GM12878 (cell line): ENCODE data around the gene CCBE1. TPM values are rescaled to one million over a fixed set of nuclear protein-coding genes. Genes with fewer than 3 reads are reported as not detected.

Experiments used
- ATAC-seq: fragments of 200-7000 bp; cut with Tn5 transposase; 3 replicates; pipeline ENCODE4 v1.9.1; 2020; ENCODE audit warnings: mild to moderate bottlenecking, moderate library complexity
- BruUV-seq: library from RNA; stranded (reverse); fragments of 400-500 nt; replicated peaks from 2 replicates; lab custom pipeline; 2021; lab: Mats Ljungman, UMichigan
- CTCF ChIA-PET: fragments of 300-600 bp; sonication (Branson Sonifier 250); formaldehyde crosslinking; extraction: SDS; loops from one replicate; lab custom pipeline; 2021; ENCODE audit warnings: inconsistent platforms; lab: Yijun Ruan, JAX
- POLR2A ChIA-PET: fragments of 350-600 bp; formaldehyde crosslinking; extraction: SDS; loops from one replicate; lab custom pipeline; 2021; ENCODE audit warnings: inconsistent platforms; lab: Charles Lee
- RAD21 ChIA-PET: fragments of 300-600 bp; sonication (Branson Sonifier 250); formaldehyde crosslinking; loops from one replicate; lab custom pipeline; 2023; ENCODE audit warnings: antibody characterized with exemption; ENCODE audit not compliant: unreplicated experiment; lab: Charles Lee
- SMC1A ChIA-PET: fragments of 300-600 bp; sonication (Branson Sonifier 250); formaldehyde crosslinking; loops from one replicate; lab custom pipeline; 2023; ENCODE audit not compliant: unreplicated experiment, uncharacterized antibody; lab: Charles Lee
- DNase-seq: peaks from one replicate; pipeline ENCODE4 v3.0.0-alpha.2; 2011; ENCODE audit warnings: low read depth, low spot score
- FAIRE-seq: peaks from 3 replicates; lab custom pipeline; 2011; peaks lifted over from hg19 to GRCh38; lab: Jason Lieb, UNC
- H2AFZ ChIP-seq: 2 replicates; pipeline ENCODE4 v1.6.0; 2011; ENCODE audit warnings: low read depth, low read length, control low read depth; ENCODE audit not compliant: control insufficient read depth
- H3K27ac ChIP-seq: 2 replicates; pipeline ENCODE4 v1.5.1; 2011; ENCODE audit warnings: control low read depth; ENCODE audit not compliant: control insufficient read depth, insufficient read depth
- H3K27me3 ChIP-seq, 2 experiments: replicated peaks in 1 of 2; 2 replicates each; pipeline versions ENCODE4 v1.6.0 to v1.6.1; 2011; ENCODE audit warnings: low read length in 1 of 2; ENCODE audit not compliant: control insufficient read depth in 2 of 2, insufficient read depth in 2 of 2
- H3K36me3 ChIP-seq, 2 experiments: 2 replicates each; pipeline ENCODE4 v1.5.1; 2011; ENCODE audit warnings: low read length in 1 of 2; ENCODE audit not compliant: control insufficient read depth in 2 of 2, insufficient read depth in 2 of 2
- H3K4me1 ChIP-seq: 2 replicates; pipeline ENCODE4 v1.6.1; 2011; ENCODE audit warnings: mild to moderate bottlenecking, low read length, moderate library complexity, mixed read lengths; ENCODE audit not compliant: control insufficient read depth, insufficient read depth
- H3K4me2 ChIP-seq: 2 replicates; pipeline ENCODE4 v1.6.0; 2011; ENCODE audit warnings: control low read depth; ENCODE audit not compliant: control insufficient read depth, insufficient read depth
- H3K4me3 ChIP-seq: fragments of 200-600 bp; sonication (generic); 2 replicates; pipeline ENCODE4 v1.5.1; 2016
- H3K79me2 ChIP-seq: 2 replicates; pipeline ENCODE4 v1.6.0; 2011; ENCODE audit warnings: low read length; ENCODE audit not compliant: control insufficient read depth, insufficient read depth
- H3K9ac ChIP-seq: 2 replicates; pipeline ENCODE4 v1.8.0; 2011; ENCODE audit warnings: low read length, control low read depth, mixed read lengths; ENCODE audit not compliant: control insufficient read depth, insufficient read depth
- H3K9me3 ChIP-seq: replicated peaks from 3 replicates; pipeline ENCODE4 v1.5.1; 2011; ENCODE audit warnings: mild to moderate bottlenecking, low read length; ENCODE audit not compliant: control insufficient read depth, insufficient read depth
- H4K20me1 ChIP-seq: 2 replicates; pipeline ENCODE4 v1.6.0; 2011; ENCODE audit not compliant: control insufficient read depth, insufficient read depth
- ATF2 ChIP-seq: IDR thresholded peaks from 2 replicates; pipeline ENCODE4 v1.6.1; 2012; ENCODE audit warnings: low read length, inconsistent platforms
- E4F1 ChIP-seq: fragments of 450-650 bp; IDR thresholded peaks from 2 replicates; pipeline ENCODE4 v1.6.1; 2018; ENCODE audit warnings: borderline replicate concordance, mild to moderate bottlenecking; ENCODE audit not compliant: partially characterized antibody
- HDAC2 ChIP-seq: fragments of 200-600 bp; sonication (generic); IDR thresholded peaks from 2 replicates; pipeline ENCODE4 v1.6.1; 2017
- JUND ChIP-seq: IDR thresholded peaks from 2 replicates; pipeline ENCODE4 v1.6.1; 2012; ENCODE audit warnings: low read depth, mild to moderate bottlenecking, low read length, improper control_type of control experiment, moderate library complexity
- KDM1A ChIP-seq: fragments of 200-600 bp; sonication (generic); IDR thresholded peaks from 2 replicates; pipeline ENCODE4 v1.6.1; 2016; ENCODE audit warnings: borderline replicate concordance
- MEF2B ChIP-seq: fragments of 450-650 bp; IDR thresholded peaks from 2 replicates; pipeline ENCODE4 v1.6.1; 2018; ENCODE audit warnings: mild to moderate bottlenecking, moderate library complexity; ENCODE audit not compliant: partially characterized antibody, poor library complexity, severe bottlenecking
- NR2C1 ChIP-seq: fragments of 450-650 bp; IDR thresholded peaks from 2 replicates; pipeline ENCODE4 v1.6.1; 2017; ENCODE audit warnings: antibody characterized with exemption, mild to moderate bottlenecking, moderate library complexity
- RELB ChIP-seq: fragments of 450-650 bp; IDR thresholded peaks from 2 replicates; pipeline ENCODE4 v1.6.1; 2017; ENCODE audit warnings: low read depth, mild to moderate bottlenecking, moderate library complexity
- TARDBP ChIP-seq: IDR thresholded peaks from 2 replicates; pipeline ENCODE4 v1.6.1; 2016; ENCODE audit warnings: borderline replicate concordance
- ZBED1 ChIP-seq: IDR thresholded peaks from 2 replicates; pipeline ENCODE4 v1.6.1; 2016; ENCODE audit warnings: borderline replicate concordance
- ZNF274 ChIP-seq: IDR thresholded peaks from one replicate; pipeline ENCODE4 v1.8.0; 2011; ENCODE audit not compliant: insufficient read length, insufficient read depth
- WGBS: methylation state at CpG from one replicate; pipeline ENCODE4 v1.1.6; 2016; ENCODE audit warnings: low lambda C conversion rate; ENCODE audit not compliant: insufficient replicate concordance, insufficient coverage; ENCODE audit errors: missing lambda C conversion rate; 5-methylcytosine and 5-hydroxymethylcytosine counted together
- in situ Hi-C: fragments of 300-500 bp; cut with MboI; formaldehyde crosslinking; loops from 9 replicates; pipeline ENCODE4 v1.14.3; 2018; ENCODE audit warnings: mixed read lengths
- intact Hi-C: fragments of 100-400 bp; cut with micrococcal nuclease; formaldehyde crosslinking; loops from one replicate; pipeline ENCODE4 v1.14.2; 2022; ENCODE audit not compliant: unreplicated experiment
- polyA plus RNA-seq, 11 experiments: library from polyadenylated mRNA; depleted of rRNA in 4 of 11; unstranded in 6 of 11; stranded (reverse) in 5 of 11; fragments of >200 nt; fragmentation: Nextera tagmentation in 4 of 11; fragmentation: Illumina TruSeq in 1 of 11; extraction: Ambion mirVana in 4 of 11; extraction: Trizol in 1 of 11; gene quantifications; 1 replicate in 1 of 11; 2 replicates in 10 of 11; pipeline versions ENCODE4 v1.2.1 to v1.2.3, GENCODE V29; 2011 to 2016; ENCODE audit warnings: inconsistent platforms in 2 of 11, missing spikeins in 2 of 11, low read depth in 1 of 11
- total RNA-seq, 4 experiments: library from RNA; depleted of rRNA in 3 of 4; stranded (reverse); fragments of >200 nt in 3 of 4; fragmentation: Illumina TruSeq in 1 of 4; extraction: Trizol in 1 of 4; gene quantifications; 2 replicates each; pipeline versions ENCODE4 v1.2.1 to v1.2.3, GENCODE V29; 2013 to 2021

Gene CCBE1
- total and polyA plus RNA-seq, 10 of the 15 experiments (the other 5 are each of a cell fraction or from before 2014, with no cell fraction given), result 0.03 to 0.49 (median 0.04) TPM; not detected in 7

GRCh38 chr18:59690996-59691395, 6.2 kb downstream of the CCBE1 start:
- intact Hi-C loops (no loop called here), in situ Hi-C loops (no loop called here)
- Histone ChIP-seq H3K27me3 (peaks cover 0 to 6% of the 10 kb centered on the region in 2 experiments; a peak in 3 of 4 replicates), H2AFZ (no peak overlapping the region), H3K4me3 (no peak overlapping the region), H3K9ac (no peak overlapping the region), H3K9me3 (no peaks in the 10 kb centered on the region), H3K4me1 (no peaks in the 10 kb centered on the region), H3K36me3 (no peaks in the 10 kb centered on the region), H3K27ac (no peak overlapping the region), H3K79me2 (no peaks in the 10 kb centered on the region), H4K20me1 (no peaks in the 10 kb centered on the region), H3K4me2 (no peak overlapping the region)
- BruUV-seq, result no TSS peak
- no peak for DNase-seq
- CTCF ChIA-PET, result interaction anchor here (1.4 to 1.6 kb wide), 4 partner anchors 10 to 133 kb away, joined by 3 to 5 read pairs (median 3); no protein-coding TSS in a partner anchor
- FAIRE-seq, result no peak
- POLR2A ChIA-PET, result no interaction called here
- ATAC-seq, result no peak
- TF ChIP-seq MEF2B, result no peak
- TF ChIP-seq ZNF274, result no peak
- RAD21 ChIA-PET, result no interaction called here
- SMC1A ChIA-PET, result interaction anchor here (0.7 kb wide), 1 partner anchor 18 kb away, joined by 3 read pairs; no protein-coding TSS in a partner anchor

GRCh38 chr18:59690186-59690982, 6.8 kb downstream of the CCBE1 start:
- Histone ChIP-seq H4K20me1 (no peaks in the 10 kb centered on the region), H3K9me3 (no peaks in the 10 kb centered on the region), H3K4me2 (no peak overlapping the region), H3K4me3 (no peak overlapping the region), H3K27me3 (peaks cover 0 to 6% of the 10 kb centered on the region in 2 experiments; a peak in 3 of 4 replicates), H3K27ac (no peak overlapping the region), H3K9ac (no peak overlapping the region), H3K4me1 (no peaks in the 10 kb centered on the region), H3K36me3 (no peaks in the 10 kb centered on the region), H3K79me2 (no peaks in the 10 kb centered on the region), H2AFZ (no peak overlapping the region)
- SMC1A ChIA-PET, result interaction anchor here (0.7 kb wide), 1 partner anchor 17 kb away, joined by 3 read pairs; no protein-coding TSS in a partner anchor
- intact Hi-C loops, result no loop called here
- ATAC-seq (no peak), DNase-seq (no peak), FAIRE-seq (no peak)
- RAD21 ChIA-PET, result no interaction called here
- BruUV-seq, result no TSS peak
- 13% methylated on average over 8 of the region's 8 CpGs for WGBS
- POLR2A ChIA-PET, result no interaction called here
- in situ Hi-C loops, result no loop called here
- CTCF ChIA-PET, result interaction anchor here (0.7 to 1.6 kb wide), 5 partner anchors 9 to 1594 kb away, joined by 3 to 5 read pairs (median 3); no protein-coding TSS in a partner anchor
- TF ChIP-seq E4F1, result no peak
- no peak for TF ChIP-seq ZBED1
- TF ChIP-seq ATF2, result no peak
- no peak for TF ChIP-seq HDAC2
- TF ChIP-seq NR2C1, result no peak
- TF ChIP-seq KDM1A, result no peak
- no peak for TF ChIP-seq TARDBP
- no peak for TF ChIP-seq JUND
- TF ChIP-seq RELB, result no peak
